ENCODE measurements around the gene CPVL. TPM values are rescaled to one million over a fixed set of nuclear protein-coding genes. Genes with fewer than 3 reads are reported as not detected.

CPVL gene
- polyA plus RNA-seq, 3 donors = 410 to 1,111 (median 1,108) TPM

- Mint-ChIP-seq H3K4me1 (no peaks in the 10 kb centered on the region), H3K27me3 (ENCODE audit: low read depth in 3 of 3) (peaks cover 3 to 14% (median 6%) of the 10 kb centered on the region in 3 donors), H3K27ac (no peak overlapping the region), H3K4me3 (no peak overlapping the region), H3K9me3 (peaks cover 0 to 2% (median 0%) of the 10 kb centered on the region in 7 donors), H3K36me3 (peaks cover 75 to 87% of the 10 kb centered on the region in 2 donors)
- Histone ChIP-seq H3K27ac (ENCODE audit: low read depth in 1 of 2, low read length in 2 of 2) (no peak overlapping the region), H3K36me3 (replicated peaks in 1 of 2; ENCODE audit: control insufficient read depth in 1 of 2, insufficient read depth in 2 of 2, low read length in 2 of 2) (peaks cover 21 to 97% of the 10 kb centered on the region in 2 donors), H3K4me3 (replicated peaks in 1 of 3; ENCODE audit: low read depth in 2 of 3, low read length in 3 of 3) (no peak overlapping the region), H3K4me1 (ENCODE audit: control insufficient read depth in 1 of 2, insufficient read depth in 2 of 2, low read length in 2 of 2) (no peaks in the 10 kb centered on the region), H3K79me2 (ENCODE audit: insufficient read depth, low read length) (no peaks in the 10 kb centered on the region), H3K9me3 (replicated peaks in 1 of 2; ENCODE audit: control insufficient read depth in 1 of 2, insufficient read depth in 1 of 2, low read length in 2 of 2) (no peaks in the 10 kb centered on the region), H3K27me3 (ENCODE audit: control insufficient read depth in 2 of 2, insufficient read depth in 2 of 2, low read length in 2 of 2) (no peaks in the 10 kb centered on the region), H2AFZ (ENCODE audit: insufficient read depth, low read depth, low read length, poor library complexity, severe bottlenecking) (no peak overlapping the region), H4K20me1 (ENCODE audit: insufficient read depth, low read length) (peaks cover 88% of the 10 kb centered on the region), H3K4me2 (replicated peaks; ENCODE audit: extremely low read depth, low read length, poor library complexity, severe bottlenecking) (no peak overlapping the region), H3K9ac (ENCODE audit: insufficient read depth, low read length, poor library complexity, severe bottlenecking) (no peak overlapping the region)
- no CpG with 5 or more reads among the region's 4 CpGs for WGBS (ENCODE audit: insufficient coverage)
- DNase-seq = no peak
- intact Hi-C loops (cut with micrococcal nuclease) = no loop called here
- no peak for TF ChIP-seq CTCF (IDR thresholded peaks at IDR 0.05)
These were observed 68.5 kb downstream of the CPVL start for GRCh38 chr7:29077854-29078253.

GRCh38 chr7:29077176-29077575 lies 69.2 kb downstream of the CPVL start:
- DNase-seq = no peak
- no peak overlapping the region for H3K4me3 ChIP-seq (replicated peaks in 1 of 3; ENCODE audit: low read depth in 2 of 3, low read length in 3 of 3)
- intact Hi-C loops (cut with micrococcal nuclease) = no loop called here
- H2AFZ ChIP-seq (ENCODE audit: insufficient read depth, low read depth, low read length, poor library complexity, severe bottlenecking) = no peak overlapping the region
- no peak for TF ChIP-seq CTCF (IDR thresholded peaks at IDR 0.05)
- H3K9me3 ChIP-seq (replicated peaks in 1 of 2; ENCODE audit: control insufficient read depth in 1 of 2, insufficient read depth in 1 of 2, low read length in 2 of 2) = no peaks in the 10 kb centered on the region
- no peaks in the 10 kb centered on the region for H3K27me3 ChIP-seq (ENCODE audit: control insufficient read depth in 2 of 2, insufficient read depth in 2 of 2, low read length in 2 of 2)
- peaks cover 0 to 2% (median 0%) of the 10 kb centered on the region in 7 donors for H3K9me3 Mint-ChIP-seq
- H3K36me3 ChIP-seq (replicated peaks in 1 of 2; ENCODE audit: control insufficient read depth in 1 of 2, insufficient read depth in 2 of 2, low read length in 2 of 2) = peaks cover 15 to 95% of the 10 kb centered on the region in 2 donors
- no peak overlapping the region for H3K9ac ChIP-seq (ENCODE audit: insufficient read depth, low read length, poor library complexity, severe bottlenecking)
- no peak overlapping the region for H3K27ac Mint-ChIP-seq
- no peaks in the 10 kb centered on the region for H3K4me1 Mint-ChIP-seq
- no peak overlapping the region for H3K4me3 Mint-ChIP-seq
- no peaks in the 10 kb centered on the region for H3K4me1 ChIP-seq (ENCODE audit: control insufficient read depth in 1 of 2, insufficient read depth in 2 of 2, low read length in 2 of 2)
- H3K36me3 Mint-ChIP-seq = peaks cover 74 to 86% of the 10 kb centered on the region in 2 donors
- no peak overlapping the region for H3K27ac ChIP-seq (ENCODE audit: low read depth in 1 of 2, low read length in 2 of 2)
- peaks cover 3 to 14% (median 6%) of the 10 kb centered on the region in 3 donors for H3K27me3 Mint-ChIP-seq (ENCODE audit: low read depth in 3 of 3)
- no peak overlapping the region for H3K4me2 ChIP-seq (replicated peaks; ENCODE audit: extremely low read depth, low read length, poor library complexity, severe bottlenecking)
- H3K79me2 ChIP-seq (ENCODE audit: insufficient read depth, low read length) = no peaks in the 10 kb centered on the region
- H4K20me1 ChIP-seq (ENCODE audit: insufficient read depth, low read length) = peaks cover 83% of the 10 kb centered on the region

Measured in CD14-positive monocyte (primary cell).